HUDEP-2 (cell line): ENCODE measurements around the gene CHD9.
A peak's percentile ranks its signal among the peaks of the same experiment; 100 is the strongest.
"Not testable (repeated sequence)": the region's sequence is repeated elsewhere in the genome, so short reads cannot be mapped to it uniquely, and the experiment has no call there.

Experiments used
- DNase-seq, 76 experiments: peaks; one replicate each; lab custom pipeline; 2025; ENCODE audit not compliant: unreplicated experiment in 76 of 76; lab: John Stamatoyannopoulos, UW

CHD9 gene

GRCh38 chr16:53048139-53048915, 6.5 kb upstream of the CHD9 start:
- DNase-seq: no peak

GRCh38 chr16:53051255-53051654, 3.5 kb upstream of the CHD9 start:
- DNase-seq: not testable (repeated sequence)

GRCh38 chr16:53052519-53053501, 2.0 kb upstream of the CHD9 start, which contains the start of gene CHD9NB:
TSS of gene CHD9NB (minus strand) at chr16:53052897. CDS start at chr16:53044158, 8,739 bp downstream.
- peak in 11 of 76 experiments; percentile 3 to 31 (median 15) for DNase-seq

GRCh38 chr16:53053967-53054669, 673 bp upstream of the CHD9 start:
- DNase-seq: peak in 59 of 76 experiments; percentile 8 to 78 (median 46)

GRCh38 chr16:53055541-53056391, 975 bp downstream of the CHD9 start:
- peak in 68 of 76 experiments; percentile 13 to 80 (median 55) for DNase-seq

- peak in 13 of 76 experiments; percentile 4 to 49 (median 21) for DNase-seq
Observed at GRCh38 chr16:53056392-53056881, 1.6 kb downstream of the CHD9 start.

- DNase-seq: no peak
Observed at GRCh38 chr16:53057658-53058057, 2.9 kb downstream of the CHD9 start.

GRCh38 chr16:53058441-53058840, 3.6 kb downstream of the CHD9 start:
- no peak for DNase-seq

GRCh38 chr16:53058882-53059281, 4.1 kb downstream of the CHD9 start:
- no peak for DNase-seq

GRCh38 chr16:53059672-53060071, 4.9 kb downstream of the CHD9 start:
- no peak for DNase-seq

GRCh38 chr16:53061256-53061655, 6.5 kb downstream of the CHD9 start:
- no peak for DNase-seq

GRCh38 chr16:53061701-53062159, 6.9 kb downstream of the CHD9 start:
- peak in 13 of 76 experiments; percentile 5 to 28 (median 14) for DNase-seq

- no peak for DNase-seq
Observed at GRCh38 chr16:53064081-53064578, 9.3 kb downstream of the CHD9 start.

GRCh38 chr16:53065461-53066061, 10.8 kb downstream of the CHD9 start:
- no peak for DNase-seq

GRCh38 chr16:53067675-53068074, 12.9 kb downstream of the CHD9 start:
- no peak for DNase-seq

GRCh38 chr16:53068423-53068833, 13.6 kb downstream of the CHD9 start:
- DNase-seq: no peak

- DNase-seq: no peak
Observed at GRCh38 chr16:53069772-53070171, 15.0 kb downstream of the CHD9 start.

GRCh38 chr16:53071748-53072301, 17.0 kb downstream of the CHD9 start:
- no peak for DNase-seq
